ENCODE measurements around the gene UVSSA. TPM values are rescaled to one million over a fixed set of nuclear protein-coding genes. Genes with fewer than 3 reads are reported as not detected.
A peak's percentile ranks its signal among the peaks of the same experiment; 100 is the strongest.

The UVSSA gene
- polyA plus RNA-seq, 1 of the 3 experiments (the other 2 are of a cell fraction): 14.9 TPM

DNA sequence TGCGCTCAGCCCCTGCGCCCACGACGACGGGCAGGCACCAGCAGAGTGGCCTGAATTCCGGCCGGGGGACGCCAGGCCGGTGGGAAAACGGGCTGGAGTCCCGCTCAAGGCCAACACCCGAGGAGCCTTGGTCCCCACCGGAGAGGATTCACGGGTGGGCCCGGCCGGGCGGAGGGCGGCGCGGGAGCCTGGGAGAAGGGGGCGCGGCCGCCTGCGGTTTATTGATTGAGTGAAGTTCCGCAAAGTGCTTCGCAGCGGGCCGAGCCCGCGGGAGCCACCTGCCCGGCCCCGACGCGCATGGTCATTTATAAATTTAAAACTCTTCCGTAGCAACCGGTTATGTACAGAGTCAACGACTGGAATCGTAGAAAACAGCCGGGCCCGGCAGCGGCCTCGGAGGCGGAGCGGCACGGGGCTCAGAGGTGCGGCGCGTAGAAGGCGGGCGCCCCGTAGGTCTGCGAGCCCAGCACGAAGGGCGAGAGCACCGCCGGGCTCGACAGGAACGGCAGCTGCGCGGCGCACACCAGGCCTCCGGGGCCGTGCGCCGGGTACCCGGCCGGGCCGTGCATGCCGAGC is 55.6 kb downstream of the UVSSA start:
- peaks cover 50% of the 10 kb centered on the region for H3K27me3 ChIP-seq (ENCODE audit: insufficient read depth)
- H3K4me1 ChIP-seq (ENCODE audit: control insufficient read depth in 1 of 2, insufficient read depth in 2 of 2, low read depth in 1 of 2, low read length in 1 of 2): no peaks in the 10 kb centered on the region
- TF ChIP-seq FOXJ3 (CRISPR knock-in tag; IDR thresholded peaks at IDR 0.05) (no peak), RAD21 (IDR thresholded peaks at IDR 0.05; ENCODE audit: low read length) (no peak), MXI1 (IDR thresholded peaks at IDR 0.05; ENCODE audit: low read depth, low read length) (no peak), EP300 (IDR thresholded peaks at IDR 0.05; ENCODE audit: borderline replicate concordance in 1 of 2, low read depth in 1 of 2, low read length in 1 of 2) (no peak), GABPA (IDR thresholded peaks at IDR 0.05; ENCODE audit: low read depth) (no peak), FOXM1 (IDR thresholded peaks at IDR 0.05; ENCODE audit: low read depth) (no peak), ELF1 (IDR thresholded peaks at IDR 0.05) (no peak), FOSL2 (IDR thresholded peaks at IDR 0.05; ENCODE audit: borderline replicate concordance, low read depth) (no peak), JUND (IDR thresholded peaks at IDR 0.05) (no peak), POLR2AphosphoS5 (IDR thresholded peaks at IDR 0.05; ENCODE audit: low read depth, low read length) (no peak), RXRA (IDR thresholded peaks at IDR 0.05; ENCODE audit: borderline replicate concordance, low read depth) (no peak), RFX5 (IDR thresholded peaks at IDR 0.05; ENCODE audit: low read length) (no peak)
- TF ChIP-seq, protein P1, sequence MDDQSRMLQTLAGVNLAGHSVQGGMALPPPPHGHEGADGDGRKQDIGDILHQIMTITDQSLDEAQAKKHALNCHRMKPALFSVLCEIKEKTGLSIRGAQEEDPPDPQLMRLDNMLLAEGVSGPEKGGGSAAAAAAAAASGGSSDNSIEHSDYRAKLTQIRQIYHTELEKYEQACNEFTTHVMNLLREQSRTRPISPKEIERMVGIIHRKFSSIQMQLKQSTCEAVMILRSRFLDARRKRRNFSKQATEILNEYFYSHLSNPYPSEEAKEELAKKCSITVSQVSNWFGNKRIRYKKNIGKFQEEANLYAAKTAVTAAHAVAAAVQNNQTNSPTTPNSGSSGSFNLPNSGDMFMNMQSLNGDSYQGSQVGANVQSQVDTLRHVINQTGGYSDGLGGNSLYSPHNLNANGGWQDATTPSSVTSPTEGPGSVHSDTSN (IDR thresholded peaks at IDR 0.05): no peak
- TF ChIP-seq, protein P2, sequence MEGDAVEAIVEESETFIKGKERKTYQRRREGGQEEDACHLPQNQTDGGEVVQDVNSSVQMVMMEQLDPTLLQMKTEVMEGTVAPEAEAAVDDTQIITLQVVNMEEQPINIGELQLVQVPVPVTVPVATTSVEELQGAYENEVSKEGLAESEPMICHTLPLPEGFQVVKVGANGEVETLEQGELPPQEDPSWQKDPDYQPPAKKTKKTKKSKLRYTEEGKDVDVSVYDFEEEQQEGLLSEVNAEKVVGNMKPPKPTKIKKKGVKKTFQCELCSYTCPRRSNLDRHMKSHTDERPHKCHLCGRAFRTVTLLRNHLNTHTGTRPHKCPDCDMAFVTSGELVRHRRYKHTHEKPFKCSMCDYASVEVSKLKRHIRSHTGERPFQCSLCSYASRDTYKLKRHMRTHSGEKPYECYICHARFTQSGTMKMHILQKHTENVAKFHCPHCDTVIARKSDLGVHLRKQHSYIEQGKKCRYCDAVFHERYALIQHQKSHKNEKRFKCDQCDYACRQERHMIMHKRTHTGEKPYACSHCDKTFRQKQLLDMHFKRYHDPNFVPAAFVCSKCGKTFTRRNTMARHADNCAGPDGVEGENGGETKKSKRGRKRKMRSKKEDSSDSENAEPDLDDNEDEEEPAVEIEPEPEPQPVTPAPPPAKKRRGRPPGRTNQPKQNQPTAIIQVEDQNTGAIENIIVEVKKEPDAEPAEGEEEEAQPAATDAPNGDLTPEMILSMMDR (IDR thresholded peaks at IDR 0.05): no peak
- TF ChIP-seq, protein P3, sequence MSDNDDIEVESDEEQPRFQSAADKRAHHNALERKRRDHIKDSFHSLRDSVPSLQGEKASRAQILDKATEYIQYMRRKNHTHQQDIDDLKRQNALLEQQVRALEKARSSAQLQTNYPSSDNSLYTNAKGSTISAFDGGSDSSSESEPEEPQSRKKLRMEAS (IDR thresholded peaks at IDR 0.05; ENCODE audit: low read depth): no peak
- no peak overlapping the region for H3K4me2 ChIP-seq
- H2AFZ ChIP-seq (ENCODE audit: low read depth): no peak overlapping the region
- H3F3A ChIP-seq (replicated peaks; ENCODE audit: insufficient read depth): no peaks in the 10 kb centered on the region
- no peaks in the 10 kb centered on the region for H3K9me2 ChIP-seq
- H3K9me3 ChIP-seq: no peaks in the 10 kb centered on the region
- ChIA-PET CTCF (interaction anchor here (0.9 to 2.4 kb wide), 3 partner anchors 13 to 110 kb away, joined by 3 to 11 read pairs (median 4); no protein-coding TSS in a partner anchor), POLR2A (no interaction called here)
- no peaks in the 10 kb centered on the region for H3K79me2 ChIP-seq (ENCODE audit: insufficient read depth)
- 9% methylated on average over 32 of the region's 69 CpGs for WGBS (ENCODE audit: low lambda C conversion rate)
- no peaks in the 10 kb centered on the region for H4K20me1 ChIP-seq (ENCODE audit: insufficient read depth)
- H3K4me3 ChIP-seq (ENCODE audit: low read depth in 2 of 2, low read length in 1 of 2): no peak overlapping the region
- H3K36me3 ChIP-seq (replicated peaks in 1 of 2; ENCODE audit: control insufficient read depth in 1 of 2, insufficient read depth in 2 of 2, low read length in 1 of 2): no peaks in the 10 kb centered on the region
- no peak overlapping the region for H3K9ac ChIP-seq
- peak; percentile 52 for DNase-seq
- no peak overlapping the region for H3K27ac ChIP-seq (ENCODE audit: low read depth in 2 of 2, low read length in 1 of 2)

DNA sequence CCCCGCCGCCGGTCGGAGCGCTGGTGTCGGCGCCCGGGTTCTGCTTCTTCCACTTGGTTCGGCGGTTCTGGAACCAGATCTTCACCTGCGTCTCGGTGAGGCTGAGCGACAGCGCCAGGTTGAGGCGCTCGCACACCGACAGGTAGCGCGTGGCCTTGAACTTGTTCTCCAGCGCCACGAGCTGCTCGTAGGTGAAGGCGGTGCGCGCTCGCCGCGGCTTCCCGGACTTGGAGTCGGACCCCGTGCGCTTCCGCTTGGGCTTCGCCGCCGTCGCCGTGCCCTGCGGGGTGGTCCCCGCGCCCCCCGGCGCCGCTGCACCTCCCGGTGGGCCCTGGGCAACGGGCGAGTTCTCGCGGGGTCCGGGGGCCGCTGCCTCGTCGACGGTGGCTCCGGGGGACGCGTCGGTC is 56.2 kb downstream of the UVSSA start:
- Histone ChIP-seq H4K20me1 (ENCODE audit: insufficient read depth) (no peaks in the 10 kb centered on the region), H3K79me2 (ENCODE audit: insufficient read depth) (no peaks in the 10 kb centered on the region), H3K4me3 (ENCODE audit: low read depth in 2 of 2, low read length in 1 of 2) (no peak overlapping the region), H2AFZ (ENCODE audit: low read depth) (no peak overlapping the region), H3K9me3 (no peaks in the 10 kb centered on the region), H3K4me2 (no peak overlapping the region), H3K27me3 (ENCODE audit: insufficient read depth) (peaks cover 56% of the 10 kb centered on the region), H3F3A (replicated peaks; ENCODE audit: insufficient read depth) (no peaks in the 10 kb centered on the region), H3K27ac (ENCODE audit: low read depth in 2 of 2, low read length in 1 of 2) (no peak overlapping the region), H3K36me3 (replicated peaks in 1 of 2; ENCODE audit: control insufficient read depth in 1 of 2, insufficient read depth in 2 of 2, low read length in 1 of 2) (no peaks in the 10 kb centered on the region), H3K9ac (no peak overlapping the region), H3K4me1 (ENCODE audit: control insufficient read depth in 1 of 2, insufficient read depth in 2 of 2, low read depth in 1 of 2, low read length in 1 of 2) (no peaks in the 10 kb centered on the region), H3K9me2 (no peaks in the 10 kb centered on the region)
- 16% methylated on average over 15 of the region's 58 CpGs for WGBS (ENCODE audit: low lambda C conversion rate)
- DNase-seq: no peak
- ChIA-PET POLR2A (no interaction called here), CTCF (interaction anchor here (0.9 kb wide), 1 partner anchor 27 kb away, joined by 3 read pairs; no protein-coding TSS in a partner anchor)
- no peak for TF ChIP-seq FOSL2 (IDR thresholded peaks at IDR 0.05; ENCODE audit: borderline replicate concordance, low read depth)
- TF ChIP-seq RCOR1 (IDR thresholded peaks at IDR 0.05; ENCODE audit: low read length): no peak

Data from SK-N-SH (cell line).